Trophoblast cell (in vitro differentiated cells and primary cell): ENCODE measurements around the gene CFAP20DC.

Experiments
- DNase-seq, 2 donors: peaks; one replicate each; pipeline ENCODE4 v3.0.0-alpha.2; 2016
- H2AFZ ChIP-seq: 2 replicates; pipeline ENCODE4 v1.6.1; 2013; ENCODE audit warnings: low read length, moderate library complexity, mild to moderate bottlenecking; ENCODE audit not compliant: insufficient read depth, poor library complexity
- H2AK5ac ChIP-seq: 2 replicates; pipeline ENCODE4 v1.6.1; 2013; ENCODE audit warnings: mild to moderate bottlenecking, low read length
- H2BK120ac ChIP-seq: 2 replicates; pipeline ENCODE4 v1.6.1; 2013; ENCODE audit warnings: low read length, mild to moderate bottlenecking, moderate library complexity; ENCODE audit not compliant: insufficient read depth, poor library complexity
- H2BK12ac ChIP-seq: 2 replicates; pipeline ENCODE4 v1.6.1; 2013; ENCODE audit warnings: mild to moderate bottlenecking, low read length, moderate library complexity
- H2BK5ac ChIP-seq: 2 replicates; pipeline ENCODE4 v1.6.1; 2013; ENCODE audit warnings: low read length, low read depth, moderate library complexity, mild to moderate bottlenecking; ENCODE audit not compliant: poor library complexity
- H3K14ac ChIP-seq: 2 replicates; pipeline ENCODE4 v1.6.1; 2013; ENCODE audit warnings: mild to moderate bottlenecking, low read length
- H3K18ac ChIP-seq: 2 replicates; pipeline ENCODE4 v1.6.1; 2013; ENCODE audit warnings: mild to moderate bottlenecking, low read length
- H3K23ac ChIP-seq: 2 replicates; pipeline ENCODE4 v1.6.1; 2013; ENCODE audit warnings: low read length
- H3K27ac ChIP-seq: 2 replicates; pipeline ENCODE4 v1.5.1; 2013; ENCODE audit warnings: low read depth, mild to moderate bottlenecking, inconsistent platforms, low read length, moderate library complexity
- H3K27me3 ChIP-seq: 2 replicates; pipeline ENCODE4 v1.6.1; 2013; ENCODE audit warnings: inconsistent platforms, mild to moderate bottlenecking, low read length, moderate library complexity; ENCODE audit not compliant: insufficient read depth
- H3K36me3 ChIP-seq, 2 experiments: 1 replicate in 1 of 2; 2 replicates in 1 of 2; pipeline ENCODE4 v1.6.1; 2013; ENCODE audit warnings: low read length in 2 of 2, mild to moderate bottlenecking in 2 of 2, moderate library complexity in 1 of 2; ENCODE audit not compliant: insufficient read depth in 2 of 2, control insufficient read depth in 1 of 2
- H3K4ac ChIP-seq: 2 replicates; pipeline ENCODE4 v1.6.1; 2013; ENCODE audit warnings: low read depth, mild to moderate bottlenecking, low read length, moderate library complexity
- H3K4me1 ChIP-seq, 2 experiments: 1 replicate in 1 of 2; 2 replicates in 1 of 2; pipeline ENCODE4 v1.6.1; 2013; ENCODE audit warnings: low read length in 2 of 2, mild to moderate bottlenecking in 2 of 2, moderate library complexity in 1 of 2; ENCODE audit not compliant: insufficient read depth in 2 of 2, control insufficient read depth in 1 of 2
- H3K4me2 ChIP-seq: 2 replicates; pipeline ENCODE4 v1.6.1; 2013; ENCODE audit warnings: inconsistent platforms, mild to moderate bottlenecking, low read length, moderate library complexity
- H3K4me3 ChIP-seq: 2 replicates; pipeline ENCODE4 v1.5.1; 2013; ENCODE audit warnings: mild to moderate bottlenecking, low read depth, low read length, inconsistent platforms
- H3K79me1 ChIP-seq: one replicate; pipeline ENCODE4 v1.6.1; 2013; ENCODE audit warnings: low read length
- H3K79me2 ChIP-seq: 2 replicates; pipeline ENCODE4 v1.6.1; 2013; ENCODE audit warnings: low read length, mild to moderate bottlenecking; ENCODE audit not compliant: control insufficient read depth, insufficient read depth, poor library complexity
- H3K9ac ChIP-seq: 2 replicates; pipeline ENCODE4 v1.6.1; 2013; ENCODE audit warnings: mild to moderate bottlenecking, low read length
- H3K9me3 ChIP-seq: 2 replicates; pipeline ENCODE4 v1.6.1; 2013; ENCODE audit warnings: low read depth, mild to moderate bottlenecking, control low read depth, inconsistent platforms, low read length; ENCODE audit not compliant: insufficient read depth
- H4K12ac ChIP-seq: 2 replicates; pipeline ENCODE4 v1.6.1; 2013; ENCODE audit warnings: low read depth, mild to moderate bottlenecking, low read length, moderate library complexity
- H4K8ac ChIP-seq: 2 replicates; pipeline ENCODE4 v1.6.1; 2013; ENCODE audit warnings: low read depth, mild to moderate bottlenecking, low read length, moderate library complexity
- H4K91ac ChIP-seq: one replicate; pipeline ENCODE4 v1.6.1; 2013; ENCODE audit warnings: low read depth, mild to moderate bottlenecking, low read length, moderate library complexity
- WGBS: extraction: QIAGEN DNeasy Blood & Tissue Kit; methylation state at CpG from one replicate; pipeline ENCODE4 v1.1.7; 2013; ENCODE audit warnings: missing lambda C conversion rate; ENCODE audit not compliant: insufficient read length, insufficient coverage; ENCODE audit errors: extremely low coverage; 5-methylcytosine and 5-hydroxymethylcytosine counted together

Gene CFAP20DC

DNA sequence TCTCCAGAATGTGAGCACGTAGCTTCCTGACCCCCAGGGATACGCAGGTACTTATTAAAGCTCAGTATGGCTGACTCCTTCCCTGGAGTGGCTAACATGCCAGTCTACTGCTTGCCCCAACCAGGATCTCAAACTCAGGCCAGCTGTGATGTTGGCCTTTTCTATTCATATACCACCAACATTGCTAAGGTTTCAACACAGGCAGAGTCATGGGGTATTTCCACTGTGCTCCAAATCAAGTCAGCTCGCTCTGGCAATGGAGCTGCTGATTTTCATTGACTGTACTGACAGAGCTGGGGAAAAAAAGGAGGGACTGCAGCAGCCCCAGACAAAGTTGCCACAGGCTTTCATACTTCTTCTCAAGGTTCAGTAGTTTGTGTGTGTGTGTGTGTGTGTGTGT is 87.0 kb downstream of the CFAP20DC start:
- H3K27me3 ChIP-seq: no peaks in the 10 kb centered on the region
- no peaks in the 10 kb centered on the region for H3K79me1 ChIP-seq
- no peak overlapping the region for H3K14ac ChIP-seq
- H3K9me3 ChIP-seq: no peaks in the 10 kb centered on the region
- H4K91ac ChIP-seq: no peak overlapping the region
- H3K36me3 ChIP-seq: no peaks in the 10 kb centered on the region
- no peak overlapping the region for H3K27ac ChIP-seq
- no peak overlapping the region for H3K4me2 ChIP-seq
- H2AFZ ChIP-seq: no peak overlapping the region
- H2BK120ac ChIP-seq: no peak overlapping the region
- H2AK5ac ChIP-seq: no peak overlapping the region
- no peak overlapping the region for H3K4me3 ChIP-seq
- no peak overlapping the region for H2BK5ac ChIP-seq
- no peak overlapping the region for H4K8ac ChIP-seq
- H3K23ac ChIP-seq: no peak overlapping the region
- no peak overlapping the region for H3K18ac ChIP-seq
- no peak overlapping the region for H3K9ac ChIP-seq
- no peak overlapping the region for H2BK12ac ChIP-seq
- H3K79me2 ChIP-seq: no peaks in the 10 kb centered on the region
- DNase-seq: no peak
- H3K4ac ChIP-seq: no peak overlapping the region
- no peak overlapping the region for H4K12ac ChIP-seq
- no CpG with 5 or more reads among the region's 3 CpGs for WGBS
- no peaks in the 10 kb centered on the region for H3K4me1 ChIP-seq

DNA sequence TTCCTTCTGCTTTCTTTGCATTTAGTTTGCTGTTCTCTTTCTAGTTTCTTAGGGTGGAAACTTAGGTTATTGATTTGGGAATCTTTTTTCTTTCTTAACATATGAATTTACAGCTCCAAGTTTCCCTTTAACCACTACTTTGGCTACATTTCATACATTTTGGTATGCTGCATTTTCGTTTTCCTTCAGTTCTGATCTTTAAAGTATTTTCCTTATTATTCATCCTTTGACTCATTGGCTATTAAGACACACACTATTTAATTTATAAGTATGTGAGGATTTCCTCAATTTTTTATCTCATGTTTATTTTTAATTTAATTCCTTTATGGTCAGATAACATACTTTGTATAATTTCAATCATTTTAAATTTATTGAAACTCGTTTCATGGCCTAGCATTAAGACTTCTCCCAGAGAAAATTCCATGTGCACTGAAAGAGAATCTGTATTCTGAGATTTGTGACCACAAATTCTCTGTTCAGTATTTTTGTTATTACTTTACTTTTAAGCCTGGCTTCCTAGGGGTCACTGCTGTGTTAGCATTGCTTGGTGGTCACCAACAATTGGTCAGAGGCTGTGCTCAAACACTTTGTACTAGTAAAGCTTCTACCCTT is 87.7 kb downstream of the CFAP20DC start:
- no CpG with 5 or more reads among the region's 2 CpGs for WGBS
- Histone ChIP-seq H2BK12ac (no peak overlapping the region), H3K14ac (no peak overlapping the region), H4K12ac (no peak overlapping the region), H3K9me3 (no peaks in the 10 kb centered on the region), H3K23ac (no peak overlapping the region), H3K4ac (no peak overlapping the region), H4K91ac (no peak overlapping the region), H4K8ac (no peak overlapping the region), H3K4me3 (no peak overlapping the region), H3K79me1 (no peaks in the 10 kb centered on the region), H2BK5ac (no peak overlapping the region), H2AFZ (no peak overlapping the region), H3K18ac (no peak overlapping the region), H3K9ac (no peak overlapping the region), H2BK120ac (no peak overlapping the region), H3K36me3 (no peaks in the 10 kb centered on the region), H2AK5ac (no peak overlapping the region), H3K27me3 (no peaks in the 10 kb centered on the region), H3K4me2 (no peak overlapping the region), H3K4me1 (no peaks in the 10 kb centered on the region), H3K79me2 (no peaks in the 10 kb centered on the region), H3K27ac (no peak overlapping the region)
- no peak for DNase-seq

- Histone ChIP-seq H3K36me3 (no peaks in the 10 kb centered on the region), H2BK12ac (no peak overlapping the region), H2BK5ac (no peak overlapping the region), H3K4ac (no peak overlapping the region), H3K27ac (no peak overlapping the region), H3K4me1 (no peaks in the 10 kb centered on the region), H2AFZ (no peak overlapping the region), H4K91ac (no peak overlapping the region), H4K8ac (no peak overlapping the region), H4K12ac (no peak overlapping the region), H3K9ac (no peak overlapping the region), H3K4me3 (no peak overlapping the region), H3K14ac (no peak overlapping the region), H3K79me1 (no peaks in the 10 kb centered on the region), H3K79me2 (no peaks in the 10 kb centered on the region), H3K9me3 (peaks cover 2% of the 10 kb centered on the region), H3K23ac (no peak overlapping the region), H2BK120ac (no peak overlapping the region), H3K18ac (no peak overlapping the region), H3K4me2 (no peak overlapping the region), H2AK5ac (no peak overlapping the region), H3K27me3 (no peaks in the 10 kb centered on the region)
- DNase-seq: no peak
- WGBS: no CpG with 5 or more reads among the region's 2 CpGs
Measured at GRCh38 chr3:58955308-58955707, 94.5 kb downstream of the CFAP20DC start.

DNA sequence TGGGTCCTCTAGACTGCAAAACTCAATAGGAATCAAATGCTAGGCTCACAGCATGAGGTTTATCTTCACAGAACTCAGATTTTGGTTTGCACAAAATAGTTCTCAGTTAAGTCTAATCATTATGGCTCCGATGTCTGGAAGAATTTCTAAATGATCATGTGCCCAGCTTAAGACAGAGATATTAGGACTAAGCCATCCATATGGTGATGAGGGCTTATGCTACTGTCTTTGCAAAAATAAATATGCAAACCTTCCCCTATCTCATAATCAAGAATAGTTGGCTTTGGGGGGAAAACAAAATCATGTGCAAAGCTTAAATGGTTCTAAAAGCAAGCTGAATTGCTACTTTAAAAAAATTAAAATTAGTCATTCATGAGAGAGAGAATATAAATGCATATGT is 96.5 kb downstream of the CFAP20DC start:
- Histone ChIP-seq H2BK5ac (no peak overlapping the region), H2BK12ac (no peak overlapping the region), H2BK120ac (no peak overlapping the region), H3K4me1 (no peaks in the 10 kb centered on the region), H3K9me3 (peaks cover 2% of the 10 kb centered on the region), H2AFZ (no peak overlapping the region), H3K23ac (no peak overlapping the region), H3K4me3 (no peak overlapping the region), H3K18ac (no peak overlapping the region), H4K12ac (no peak overlapping the region), H3K36me3 (no peaks in the 10 kb centered on the region), H3K14ac (no peak overlapping the region), H3K9ac (no peak overlapping the region), H3K27me3 (no peaks in the 10 kb centered on the region), H3K4me2 (no peak overlapping the region), H4K91ac (no peak overlapping the region), H3K4ac (no peak overlapping the region), H3K79me2 (no peaks in the 10 kb centered on the region), H4K8ac (no peak overlapping the region), H3K79me1 (no peaks in the 10 kb centered on the region), H3K27ac (no peak overlapping the region), H2AK5ac (no peak overlapping the region)
- DNase-seq: no peak
- WGBS: no CpG with 5 or more reads among the region's 1 CpG
